ACHN (cell line): ENCODE data around the gene ZNF829.
A peak's percentile ranks its signal among the peaks of the same experiment; 100 is the strongest.

Experiments used
- DNase-seq: peaks from one replicate; pipeline ENCODE4 v3.0.0-alpha.2; 2015
- in situ Hi-C: cut with HindIII; loops from 2 replicates; pipeline ENCODE4 v1.10.0; 2017; ENCODE audit warnings: low sequenced_read_pairs, low pct_ligation_motif_present, low pct_unique_long_range_greater_than_20kb

The ZNF829 gene

DNA sequence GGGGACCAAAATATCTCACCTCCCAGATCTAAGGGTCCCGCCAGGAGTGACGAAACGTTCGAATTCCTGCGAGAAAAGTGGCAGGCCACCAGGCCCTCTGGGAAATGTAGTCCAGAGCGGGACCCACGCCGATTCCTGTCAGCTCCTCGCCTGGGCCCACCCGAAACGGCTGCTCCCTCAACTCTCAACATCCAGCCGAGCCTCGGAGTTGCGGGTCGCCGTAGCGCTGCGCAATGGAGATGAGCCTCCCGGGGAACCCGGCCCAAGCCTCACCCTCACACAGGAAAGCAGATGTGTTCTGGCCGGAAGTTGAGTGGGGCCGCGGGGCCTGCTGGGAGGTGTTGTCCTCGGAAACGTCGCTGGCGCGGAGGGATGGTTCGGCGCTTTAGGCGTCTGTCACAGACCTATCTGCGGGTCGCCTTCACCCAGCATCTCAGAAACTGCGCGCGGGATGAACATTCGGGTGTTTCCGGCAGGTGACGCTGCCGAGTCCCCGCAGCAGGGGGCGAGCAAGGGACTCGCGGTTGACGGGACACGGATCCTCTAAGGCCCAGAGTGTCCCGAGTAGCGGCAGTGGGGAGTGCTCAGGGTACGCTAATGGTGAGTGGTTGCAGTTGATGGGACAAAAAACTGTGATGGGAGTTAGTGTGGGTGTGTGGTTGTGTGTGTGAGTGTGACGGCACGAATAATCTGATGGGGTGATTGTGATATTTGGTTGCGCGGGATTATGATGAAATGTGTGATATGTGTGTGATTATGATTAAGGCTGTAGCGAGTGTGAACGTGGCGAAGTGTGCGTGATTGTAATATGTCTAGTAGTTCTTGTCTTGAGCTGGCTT lies at the start of gene ZNF829, which contains the start of gene ZNF568:
ZNF829 (minus strand) TSS at position 300 of the 839 bp plus-strand sequence. CDS start 1,124 bp downstream, outside the sequence.
ZNF568 (plus strand) TSS at position 341 of the 839 bp plus-strand sequence. CDS start 6,439 bp downstream, outside the sequence.
- no peak for DNase-seq

DNA sequence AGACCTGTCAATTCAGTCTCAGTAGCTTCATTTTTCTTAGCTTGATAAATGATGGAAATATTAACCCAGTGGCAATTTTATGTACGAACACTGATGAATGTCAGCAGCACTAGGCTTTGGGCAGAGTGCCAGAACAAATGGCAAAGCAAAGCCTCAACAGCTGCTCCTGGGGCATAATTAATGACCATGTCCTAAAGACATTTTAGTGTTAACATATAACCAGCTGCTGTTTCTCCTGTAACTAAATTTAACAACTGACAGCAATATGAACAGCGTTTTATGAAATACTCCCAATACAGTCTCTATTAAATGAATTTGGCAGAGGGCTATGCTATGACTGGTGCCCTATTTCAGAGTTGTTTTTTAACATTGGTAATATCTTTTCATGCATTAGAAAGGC lies 47.2 kb upstream of the ZNF829 start:
- in situ Hi-C loops: no loop called here
- no peak for DNase-seq

More for the DNA sequence above, at the start of gene ZNF829, which contains the start of gene ZNF568:
- in situ Hi-C loops: no loop called here

DNA sequence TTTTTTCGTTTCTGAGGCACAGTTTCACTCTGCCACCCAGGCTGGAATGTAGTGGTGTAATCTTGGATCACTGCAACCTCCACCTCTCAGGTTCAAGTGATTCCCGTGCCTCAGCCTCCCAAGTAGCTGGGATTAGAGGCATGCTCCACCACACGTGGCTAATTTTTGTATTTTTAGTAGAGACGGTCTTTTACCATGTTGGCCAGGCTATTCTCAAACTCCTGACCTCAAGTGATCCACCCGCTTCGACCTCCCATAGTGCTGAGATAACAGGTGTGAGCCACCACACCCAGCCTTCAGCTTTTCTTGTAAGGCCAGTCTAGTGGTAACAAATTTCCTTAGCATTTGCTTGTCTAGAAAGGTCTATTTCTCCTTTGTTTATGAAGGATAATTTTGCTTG lies 46.3 kb upstream of the ZNF829 start:
- DNase-seq: no peak
- in situ Hi-C loops: no loop called here

GRCh38 chr19:36950335-36951119 lies 34.4 kb upstream of the ZNF829 start:
- no peak for DNase-seq
- in situ Hi-C loops: no loop called here

GRCh38 chr19:36939153-36939552 lies 23.1 kb upstream of the ZNF829 start:
- DNase-seq: no peak
- in situ Hi-C loops: no loop called here

- DNase-seq: no peak
- in situ Hi-C loops: no loop called here
These were observed 15.6 kb upstream of the ZNF829 start for GRCh38 chr19:36931684-36932083.

DNA sequence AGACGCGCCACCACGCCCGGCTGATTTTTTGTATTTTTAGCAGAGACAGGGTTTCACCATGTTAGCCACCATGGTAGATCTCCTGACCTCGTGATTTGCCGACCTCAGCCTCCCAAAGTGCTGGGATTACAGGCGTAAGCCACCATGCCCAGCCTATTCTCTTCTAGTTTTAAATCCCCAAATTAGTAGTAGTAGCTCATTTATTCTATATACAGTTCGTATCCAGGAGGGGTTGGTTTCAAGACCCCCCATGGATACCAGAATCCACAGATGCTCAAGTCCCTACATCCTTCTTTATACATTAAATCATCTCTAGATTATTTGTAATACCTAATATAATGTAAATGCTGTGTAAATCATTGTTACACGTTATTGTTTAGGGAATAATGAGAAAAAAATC lies 2.0 kb upstream of the ZNF829 start:
- no peak for DNase-seq
- in situ Hi-C loops: no loop called here

GRCh38 chr19:36916991-36917390 lies 900 bp upstream of the ZNF829 start:
- no peak for DNase-seq
- in situ Hi-C loops: no loop called here

- no peak for DNase-seq
- in situ Hi-C loops: no loop called here
These were observed 17.7 kb downstream of the ZNF829 start for GRCh38 chr19:36898422-36898821.

DNA sequence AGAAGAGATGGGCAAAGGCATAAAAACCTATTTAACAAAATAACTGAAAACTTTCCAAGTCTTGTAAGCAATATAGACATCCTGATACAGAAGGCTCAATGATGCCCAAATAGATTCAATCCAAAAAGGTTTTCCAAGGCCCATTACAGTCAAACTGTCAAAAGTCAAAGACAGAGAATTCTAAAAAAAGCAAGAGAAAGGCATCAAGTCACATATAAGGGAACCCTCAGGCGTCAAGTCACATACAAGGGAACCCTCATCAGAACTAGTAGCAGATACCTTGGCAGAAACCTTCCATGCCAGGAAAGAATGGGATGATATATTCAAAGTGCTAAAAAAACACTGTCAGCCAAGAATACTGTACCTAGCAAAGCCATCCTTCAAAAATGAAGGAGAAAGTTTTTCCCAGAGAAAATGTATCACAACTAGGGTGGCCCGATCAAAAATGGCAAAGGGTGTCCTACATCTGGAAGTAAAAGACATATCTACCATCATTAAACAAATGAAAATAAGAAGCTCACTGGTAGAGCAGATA lies 21.2 kb downstream of the ZNF829 start:
- in situ Hi-C loops: no loop called here
- DNase-seq: no peak

DNA sequence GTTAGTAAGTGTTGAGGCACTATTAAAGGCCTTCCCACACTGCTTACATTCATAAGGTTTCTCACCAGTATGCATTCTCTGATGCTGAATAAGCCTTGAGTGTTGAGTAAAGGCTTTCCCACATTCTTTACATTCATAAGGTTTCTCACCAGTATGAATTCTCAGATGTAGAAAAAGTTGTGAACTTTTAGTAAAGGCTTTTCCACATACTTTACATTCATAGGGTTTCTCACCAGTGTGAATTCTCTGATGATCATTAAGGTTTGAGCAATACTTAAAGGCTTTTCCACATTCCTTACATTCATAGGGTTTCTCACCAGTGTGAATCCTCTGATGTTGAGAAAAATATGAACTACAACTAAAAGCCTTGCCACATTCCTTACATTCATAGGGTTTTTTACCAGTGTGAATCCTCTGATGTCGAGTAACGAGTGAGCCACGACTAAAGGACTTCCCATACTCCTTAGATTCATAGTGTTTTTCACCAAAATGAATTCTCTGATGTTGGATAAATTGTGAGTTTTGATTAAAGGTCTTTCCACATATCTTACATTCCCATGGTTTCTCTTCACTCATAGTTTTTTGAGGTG lies 24.2 kb downstream of the ZNF829 start:
- in situ Hi-C loops: no loop called here
- DNase-seq: no peak

DNA sequence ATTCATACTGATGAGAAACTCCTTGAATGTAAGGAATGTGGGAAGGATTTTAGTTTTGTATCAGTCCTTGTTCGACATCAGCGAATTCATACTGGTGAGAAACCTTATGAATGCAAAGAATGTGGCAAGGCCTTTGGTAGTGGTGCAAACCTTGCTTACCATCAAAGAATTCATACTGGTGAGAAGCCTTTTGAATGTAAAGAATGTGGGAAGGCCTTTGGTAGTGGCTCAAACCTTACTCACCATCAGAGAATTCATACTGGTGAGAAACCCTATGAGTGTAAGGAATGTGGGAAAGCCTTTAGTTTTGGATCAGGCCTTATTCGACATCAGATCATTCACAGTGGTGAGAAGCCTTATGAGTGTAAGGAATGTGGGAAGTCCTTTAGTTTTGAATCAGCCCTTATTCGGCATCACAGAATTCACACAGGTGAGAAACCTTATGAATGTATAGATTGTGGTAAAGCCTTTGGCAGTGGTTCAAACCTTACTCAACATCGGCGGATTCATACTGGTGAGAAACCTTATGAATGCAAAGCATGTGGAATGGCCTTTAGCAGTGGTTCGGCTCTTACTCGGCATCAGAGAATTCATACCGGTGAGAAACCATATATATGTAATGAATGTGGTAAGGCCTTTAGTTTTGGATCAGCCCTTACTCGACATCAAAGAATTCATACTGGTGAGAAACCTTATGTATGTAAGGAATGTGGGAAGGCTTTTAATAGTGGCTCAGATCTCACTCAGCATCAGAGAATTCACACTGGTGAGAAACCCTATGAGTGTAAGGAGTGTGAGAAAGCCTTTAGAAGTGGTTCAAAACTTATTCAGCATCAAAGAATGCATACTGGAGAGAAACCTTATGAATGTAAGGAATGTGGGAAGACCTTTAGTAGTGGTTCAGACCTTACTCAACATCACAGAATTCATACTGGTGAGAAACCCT lies 38.8 kb downstream of the ZNF829 start:
- in situ Hi-C loops: no loop called here
- no peak for DNase-seq

DNA sequence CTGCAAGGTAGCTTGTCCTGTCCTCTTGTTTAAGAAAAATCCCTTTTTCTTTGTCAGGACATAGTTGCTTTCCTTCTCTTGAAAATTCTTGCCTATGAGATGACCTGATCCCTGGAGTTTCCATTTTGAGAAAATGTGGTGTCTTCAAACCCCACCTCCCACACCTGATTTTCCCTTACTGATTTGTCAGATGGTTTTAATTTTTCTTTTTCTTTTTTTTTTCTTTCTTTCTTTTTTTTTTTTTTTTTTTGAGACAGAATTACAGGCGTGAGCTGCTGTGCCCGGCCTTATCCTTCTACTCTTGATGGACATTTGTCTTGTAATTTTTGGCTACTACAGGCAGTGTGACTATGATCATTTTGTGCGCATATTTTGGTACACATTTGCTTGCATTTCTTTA lies 64.2 kb downstream of the ZNF829 start:
- DNase-seq: no peak
- in situ Hi-C loops: no loop called here

- in situ Hi-C loops: no loop called here
- peak; percentile 77 for DNase-seq
These were observed 65.3 kb downstream of the ZNF829 start, which contains the start of gene ZNF345 for GRCh38 chr19:36850559-36851442. TSS of gene ZNF345 (plus strand) at chr19:36850876. CDS start at chr19:36876831, 25,955 bp downstream.

GRCh38 chr19:36849701-36850558 lies 66.2 kb downstream of the ZNF829 start:
- peak; percentile 64 for DNase-seq
- in situ Hi-C loops: no loop called here

- in situ Hi-C loops: no loop called here
- no peak for DNase-seq
These were observed 68.1 kb downstream of the ZNF829 start for GRCh38 chr19:36847968-36848367.
